H1 (cell line): ENCODE results near the gene PPARD. TPM values are rescaled to one million over a fixed set of nuclear protein-coding genes. Genes with fewer than 3 reads are reported as not detected.

ENCODE experiments used
- CTCF ChIA-PET: fragments of 300-600 bp; sonication (Branson Sonifier 250); formaldehyde crosslinking; loops from one replicate; lab custom pipeline; 2021; ENCODE audit not compliant: partially characterized antibody; lab: Charles Lee
- POLR2A ChIA-PET: fragments of 300-600 bp; sonication (Branson Sonifier 250); formaldehyde crosslinking; loops from one replicate; lab custom pipeline; 2021; ENCODE audit warnings: inconsistent platforms; ENCODE audit not compliant: partially characterized antibody; lab: Charles Lee
- DNase-seq, 2 experiments: peaks; one replicate each; pipeline versions ENCODE4 v3.0.0 to v3.0.0-alpha.2; 2010 to 2022; ENCODE audit warnings: low spot score in 2 of 2, low read depth in 1 of 2, mixed read lengths in 1 of 2
- FAIRE-seq: peaks from 2 replicates; lab custom pipeline; 2011; peaks lifted over from hg19 to GRCh38; lab: Jason Lieb, UNC
- H2AFZ ChIP-seq: 2 replicates; pipeline ENCODE4 v1.8.1; 2012; ENCODE audit warnings: low read length, inconsistent platforms
- H2AK5ac ChIP-seq: 2 replicates; pipeline ENCODE4 v1.6.1; 2013; ENCODE audit warnings: low read depth, low read length
- H2BK120ac ChIP-seq: replicated peaks from 2 replicates; pipeline ENCODE3; 2013; ENCODE audit warnings: low read depth, low read length, inconsistent platforms
- H2BK12ac ChIP-seq: 2 replicates; pipeline ENCODE4 v1.6.1; 2013; ENCODE audit warnings: low read depth, low read length
- H2BK15ac ChIP-seq: 2 replicates; pipeline ENCODE4 v1.6.1; 2013; ENCODE audit warnings: low read length
- H2BK20ac ChIP-seq: 2 replicates; pipeline ENCODE4 v1.6.1; 2013; ENCODE audit warnings: low read length
- H2BK5ac ChIP-seq: 2 replicates; pipeline ENCODE4 v1.6.1; 2013; ENCODE audit warnings: low read depth, low read length
- H3K14ac ChIP-seq: 2 replicates; pipeline ENCODE4 v1.6.1; 2013; ENCODE audit warnings: inconsistent platforms; ENCODE audit not compliant: insufficient read length
- H3K18ac ChIP-seq: 2 replicates; pipeline ENCODE4 v1.6.1; 2013; ENCODE audit warnings: low read length; ENCODE audit errors: extremely low read depth
- H3K23ac ChIP-seq: 2 replicates; pipeline ENCODE4 v1.6.1; 2013; ENCODE audit warnings: inconsistent platforms; ENCODE audit not compliant: insufficient read length
- H3K23me2 ChIP-seq: 2 replicates; pipeline ENCODE4 v1.6.1; 2013; ENCODE audit warnings: low read depth, low read length
- H3K27ac ChIP-seq: 2 replicates; pipeline ENCODE4 v1.6.1; 2011; ENCODE audit warnings: low read depth, low read length, inconsistent platforms
- H3K27me3 ChIP-seq, 4 experiments: replicated peaks in 1 of 4; 1 replicate in 1 of 4; 2 replicates in 3 of 4; pipeline versions ENCODE4 v1.6.1 to v1.8.1; 2011 to 2013; ENCODE audit warnings: low read length in 3 of 4, mild to moderate bottlenecking in 3 of 4, inconsistent platforms in 2 of 4, mixed read lengths in 2 of 4, moderate library complexity in 1 of 4; ENCODE audit not compliant: control insufficient read depth in 3 of 4, insufficient read depth in 3 of 4; ENCODE audit errors: extremely low read depth in 1 of 4
- H3K36me3 ChIP-seq, 4 experiments: 2 replicates each; pipeline versions ENCODE4 v1.6.1 to v1.8.1; 2011 to 2013; ENCODE audit warnings: mild to moderate bottlenecking in 4 of 4, low read length in 3 of 4, moderate library complexity in 2 of 4, control low read depth in 1 of 4, inconsistent platforms in 1 of 4; ENCODE audit not compliant: insufficient read depth in 4 of 4, control insufficient read depth in 2 of 4
- H3K4ac ChIP-seq: replicated peaks from 2 replicates; pipeline ENCODE3; 2013; ENCODE audit warnings: low read length, low read depth, mixed read lengths, inconsistent platforms; ENCODE audit not compliant: insufficient read length
- H3K4me1 ChIP-seq, 4 experiments: replicated peaks in 1 of 4; 1 replicate in 1 of 4; 2 replicates in 3 of 4; pipeline versions ENCODE4 v1.6.1 to v1.8.1; 2011 to 2013; ENCODE audit warnings: low read length in 3 of 4, inconsistent platforms in 2 of 4, mixed read lengths in 1 of 4; ENCODE audit not compliant: insufficient read depth in 4 of 4, control insufficient read depth in 3 of 4
- H3K4me2 ChIP-seq, 2 experiments: 2 replicates each; pipeline versions ENCODE4 v1.6.1 to v1.8.1; 2011 to 2013; ENCODE audit warnings: low read depth in 2 of 2, low read length in 2 of 2, control low read depth in 1 of 2, inconsistent platforms in 1 of 2, mild to moderate bottlenecking in 1 of 2; ENCODE audit not compliant: insufficient read depth in 1 of 2
- H3K4me3 ChIP-seq, 4 experiments: fragments of 200-600, 300-600 bp in 1 of 4; sonication (generic), shearing (Covaris generic), sonication (Bioruptor Twin) in 1 of 4; 2 replicates each; pipeline versions ENCODE4 v1.5.1 to v1.8.1; 2011 to 2016; ENCODE audit warnings: low read length in 4 of 4, low read depth in 3 of 4, control low read depth in 2 of 4, inconsistent platforms in 2 of 4, mild to moderate bottlenecking in 2 of 4, mixed read lengths in 1 of 4, moderate library complexity in 1 of 4; ENCODE audit not compliant: insufficient read depth in 2 of 4; ENCODE audit errors: extremely low read depth in 1 of 4
- H3K56ac ChIP-seq: replicated peaks from 2 replicates; pipeline ENCODE3; 2013; ENCODE audit warnings: low read depth, mild to moderate bottlenecking, mixed read lengths, low read length, inconsistent platforms; ENCODE audit not compliant: insufficient read length
- H3K79me1 ChIP-seq: 2 replicates; pipeline ENCODE4 v1.6.1; 2013; ENCODE audit warnings: low read depth, low read length, control low read depth
- H3K79me2 ChIP-seq, 2 experiments: 2 replicates each; pipeline versions ENCODE4 v1.6.1 to v1.8.1; 2012 to 2013; ENCODE audit warnings: low read length in 2 of 2, mild to moderate bottlenecking in 2 of 2, inconsistent platforms in 1 of 2; ENCODE audit not compliant: insufficient read depth in 2 of 2, control insufficient read depth in 1 of 2
- H3K9ac ChIP-seq, 4 experiments: replicated peaks in 1 of 4; 1 replicate in 1 of 4; 2 replicates in 3 of 4; pipeline versions ENCODE4 v1.6.1 to v1.8.1; 2011 to 2013; ENCODE audit warnings: low read depth in 3 of 4, low read length in 3 of 4, control low read depth in 2 of 4, mild to moderate bottlenecking in 2 of 4, moderate library complexity in 2 of 4, inconsistent platforms in 1 of 4; ENCODE audit errors: extremely low read depth in 1 of 4
- H3K9me3 ChIP-seq, 2 experiments: 2 replicates each; pipeline versions ENCODE4 v1.6.1 to v1.8.1; 2012 to 2013; ENCODE audit warnings: mild to moderate bottlenecking in 2 of 2, moderate library complexity in 2 of 2, control low read depth in 1 of 2, inconsistent platforms in 1 of 2, low read depth in 1 of 2, low read length in 1 of 2, mixed read lengths in 1 of 2; ENCODE audit not compliant: insufficient read depth in 2 of 2
- H4K20me1 ChIP-seq, 2 experiments: replicated peaks in 1 of 2; 2 replicates each; pipeline versions ENCODE3 to v1.8.1; 2011 to 2013; ENCODE audit warnings: inconsistent platforms in 2 of 2, low read length in 2 of 2, mild to moderate bottlenecking in 1 of 2; ENCODE audit not compliant: insufficient read depth in 2 of 2, control insufficient read depth in 1 of 2
- H4K5ac ChIP-seq: 2 replicates; pipeline ENCODE4 v1.6.1; 2013; ENCODE audit warnings: low read length, low read depth, mixed read lengths, inconsistent platforms; ENCODE audit not compliant: insufficient read length
- H4K8ac ChIP-seq: 2 replicates; pipeline ENCODE4 v1.8.0; 2013; ENCODE audit warnings: mild to moderate bottlenecking, moderate library complexity, low read length, inconsistent platforms; ENCODE audit not compliant: insufficient read depth; ENCODE audit errors: extremely low read depth
- H4K91ac ChIP-seq: replicated peaks from 2 replicates; pipeline ENCODE3; 2013; ENCODE audit warnings: low read length, mixed read lengths, inconsistent platforms; ENCODE audit not compliant: insufficient read length
- ASH2L ChIP-seq: fragments of 200-600, 300-600 bp; sonication (generic); IDR thresholded peaks from one replicate; pipeline ENCODE4 v1.7.1; 2017; ENCODE audit warnings: low read length
- BRCA1 ChIP-seq: IDR thresholded peaks from 2 replicates; pipeline ENCODE4 v1.6.1; 2012; ENCODE audit warnings: low read depth, low read length, improper control_type of control experiment
- CTBP2 ChIP-seq: IDR thresholded peaks from 2 replicates; pipeline ENCODE4 v1.7.0; 2011; ENCODE audit warnings: borderline replicate concordance, mild to moderate bottlenecking, moderate library complexity, mixed read lengths, low read length; ENCODE audit not compliant: insufficient read depth, insufficient read length
- HDAC6 ChIP-seq: IDR thresholded peaks from one replicate; pipeline ENCODE4 v1.7.1; 2012; ENCODE audit warnings: low read depth, mild to moderate bottlenecking, inconsistent platforms, low read length, moderate library complexity
- NRF1 ChIP-seq: IDR thresholded peaks from 2 replicates; pipeline ENCODE4 v1.6.1; 2011; ENCODE audit warnings: mild to moderate bottlenecking, low read depth, low read length, improper control_type of control experiment
- POU5F1 ChIP-seq: IDR thresholded peaks from 2 replicates; pipeline ENCODE4 v1.6.1; 2011; ENCODE audit warnings: low read depth, mild to moderate bottlenecking, low read length, moderate library complexity
- RAD21 ChIP-seq, 2 experiments: IDR thresholded peaks in 1 of 2; conservative IDR thresholded peaks in 1 of 2; 2 replicates each; pipeline ENCODE4 v1.6.1; 2011; ENCODE audit warnings: low read depth in 2 of 2, low read length in 2 of 2, improper control_type of control experiment in 1 of 2, inconsistent platforms in 1 of 2, mild to moderate bottlenecking in 1 of 2, moderate library complexity in 1 of 2
- RBBP5 ChIP-seq: IDR thresholded peaks from 2 replicates; pipeline ENCODE4 v1.7.1; 2012; ENCODE audit warnings: low read depth, mild to moderate bottlenecking, inconsistent platforms, low read length, moderate library complexity, borderline replicate concordance
- RFX5 ChIP-seq: IDR thresholded peaks from 2 replicates; pipeline ENCODE4 v1.6.1; 2011; ENCODE audit warnings: low read depth, low read length, improper control_type of control experiment, borderline replicate concordance
- RNF2 ChIP-seq: fragments of 200-900, 300-1000 bp; sonication (generic); IDR thresholded peaks from 2 replicates; pipeline ENCODE4 v1.7.1; 2016; ENCODE audit warnings: borderline replicate concordance, low read depth, mild to moderate bottlenecking, antibody characterized with exemption, low read length; ENCODE audit not compliant: poor library complexity, severe bottlenecking; ENCODE audit errors: missing control alignments
- SRF ChIP-seq: IDR thresholded peaks from 2 replicates; pipeline ENCODE4 v1.6.1; 2011; ENCODE audit warnings: mild to moderate bottlenecking, low read depth, low read length, moderate library complexity
- USF2 ChIP-seq: IDR thresholded peaks from 2 replicates; pipeline ENCODE4 v1.6.1; 2011; ENCODE audit warnings: low read length, improper control_type of control experiment
- WGBS, 2 experiments: shearing (Covaris generic) in 1 of 2; methylation state at CpG; one replicate each; pipeline versions ENCODE4 v1.1.6 to v1.1.7; 2013 to 2015; ENCODE audit warnings: low lambda C conversion rate in 2 of 2, mixed read lengths in 2 of 2, inconsistent platforms in 1 of 2, low coverage in 1 of 2, missing lambda C conversion rate in 1 of 2; ENCODE audit not compliant: insufficient replicate concordance in 2 of 2, insufficient coverage in 1 of 2, insufficient read length in 1 of 2; ENCODE audit errors: extremely low coverage in 1 of 2, missing lambda C conversion rate in 1 of 2; 5-methylcytosine and 5-hydroxymethylcytosine counted together
- polyA plus RNA-seq, 7 experiments: library from polyadenylated mRNA; depleted of rRNA in 3 of 7; stranded (reverse) in 5 of 7; unstranded in 2 of 7; fragments of >200 nt in 5 of 7; fragments of 200-250 nt in 2 of 7; gene quantifications; 1 replicate in 5 of 7; 2 replicates in 1 of 7; 4 replicates in 1 of 7; pipeline versions ENCODE4 v1.2.1 to v1.2.3, GENCODE V29; 2011 to 2013; ENCODE audit warnings: missing spikeins in 2 of 7, mixed read lengths in 2 of 7
- total RNA-seq: library from RNA; stranded (reverse); fragmentation: NEBNext Ultra II Directional; extraction: Animal tissue kit (Norgen Biotek cat#: 25700); gene quantifications from 2 replicates; pipeline ENCODE4 v1.2.1, GENCODE V29; 2021

The PPARD gene
- total and polyA plus RNA-seq, 2 of the 8 experiments (the other 6 are each of a cell fraction or from before 2014, with no cell fraction given) = 14.6 to 14.9 TPM

- H3K36me3 ChIP-seq = no peaks in the 10 kb centered on the region
- H3K79me2 ChIP-seq = no peaks in the 10 kb centered on the region
- H3K27ac ChIP-seq = no peak overlapping the region
- no peak overlapping the region for H2BK5ac ChIP-seq
- no peak overlapping the region for H4K5ac ChIP-seq
- ChIA-PET CTCF (interaction anchor here (0.7 to 20.6 kb wide), 10 partner anchors 11 to 1429 kb away, joined by 3 to 358 read pairs (median 5); partner anchors contain the start of gene RPL10A), POLR2A (interaction anchor here (1.4 kb wide), 1 partner anchor 16 kb away, joined by 4 read pairs; no protein-coding TSS in a partner anchor)
- H3K14ac ChIP-seq = no peak overlapping the region
- no peak overlapping the region for H2BK120ac ChIP-seq
- no peak overlapping the region for H4K8ac ChIP-seq
- H2AFZ ChIP-seq = no peak overlapping the region
- H3K79me1 ChIP-seq = no peaks in the 10 kb centered on the region; the same call in 1 of the 2 replicates
- no peak overlapping the region for H3K23ac ChIP-seq
- no peak overlapping the region for H2BK20ac ChIP-seq
- H3K4me1 ChIP-seq = peaks cover 5 to 7% (median 6%) of the 10 kb centered on the region in 4 experiments; a peak in 5 of 7 replicates
- no peak overlapping the region for H3K9ac ChIP-seq
- no peak overlapping the region for H3K56ac ChIP-seq
- H4K20me1 ChIP-seq = no peaks in the 10 kb centered on the region
- no peak for FAIRE-seq
- no peak overlapping the region for H3K4me3 ChIP-seq
- no peak overlapping the region for H2BK12ac ChIP-seq
- H2AK5ac ChIP-seq = no peak overlapping the region
- no peaks in the 10 kb centered on the region; the same call in 1 of the 2 replicates for H3K23me2 ChIP-seq
- no peaks in the 10 kb centered on the region for H3K9me3 ChIP-seq
- H3K18ac ChIP-seq = no peak overlapping the region
- H2BK15ac ChIP-seq = no peak overlapping the region
- WGBS, 2 experiments = 89% methylated on average over 1 of the region's 1 CpG; no CpG with 5 or more reads in 1 of the 2 experiments
- no peak for DNase-seq
- no peak overlapping the region for H3K4me2 ChIP-seq
- H3K27me3 ChIP-seq = no peaks in the 10 kb centered on the region
- no peak overlapping the region for H3K4ac ChIP-seq
- H4K91ac ChIP-seq = no peak overlapping the region
- TF ChIP-seq POU5F1 = no peak
- TF ChIP-seq SRF = no peak
- TF ChIP-seq ASH2L = no peak
- no peak for TF ChIP-seq RAD21 (IDR thresholded peaks at IDR 0.05 in 1 of 2, conservative IDR thresholded peaks at IDR 0.05 in 1 of 2; ENCODE audit: low read depth in 2 of 2, low read length in 2 of 2)
- no peak for TF ChIP-seq NRF1
- TF ChIP-seq BRCA1 = no peak
- TF ChIP-seq RNF2 = no peak
- TF ChIP-seq CTBP2 = no peak
- TF ChIP-seq RBBP5 = no peak
- no peak for TF ChIP-seq RFX5
- TF ChIP-seq USF2 = no peak
- no peak for TF ChIP-seq HDAC6
Observed at GRCh38 chr6:35304299-35304698, 38.1 kb upstream of the PPARD start.
